NB4 (cell line): ENCODE data around the gene ADGRB3.

Source experiments
- MYC ChIP-seq: IDR thresholded peaks from 2 replicates; pipeline ENCODE4 v1.6.1; 2011; ENCODE audit warnings: low read depth, low read length
- POLR2A ChIP-seq: IDR thresholded peaks from 2 replicates; pipeline ENCODE4 v1.6.1; 2011; ENCODE audit warnings: mild to moderate bottlenecking; ENCODE audit not compliant: insufficient read length; ENCODE audit errors: extremely low read depth
- TF ChIP-seq, protein P1 (sequence below): IDR thresholded peaks from one replicate; pipeline ENCODE4 v1.5.1; 2012; ENCODE audit warnings: low read depth, low read length
- TF ChIP-seq, protein P2 (sequence below): IDR thresholded peaks from 2 replicates; pipeline ENCODE4 v1.6.1; 2011; ENCODE audit warnings: low read depth, low read length

DNA sequence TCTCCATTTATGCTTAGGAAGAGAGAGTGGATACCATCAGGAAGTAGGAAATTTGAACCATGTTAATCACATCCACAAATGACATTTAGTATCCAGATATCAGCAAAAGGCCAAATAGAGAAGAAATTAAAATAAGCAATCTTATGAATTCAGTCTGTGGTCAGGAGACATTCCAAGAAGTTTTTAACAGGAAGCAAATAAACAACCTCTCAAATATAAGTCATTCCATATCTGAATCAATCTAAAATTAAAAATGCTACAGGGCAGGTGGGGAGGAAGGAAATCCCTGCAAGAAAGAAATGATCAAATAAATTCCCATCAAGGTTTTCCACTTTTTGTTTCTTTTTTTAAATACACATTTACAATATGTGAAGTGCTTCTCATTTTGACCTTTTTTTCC is 641.1 kb downstream of the ADGRB3 start:
- TF ChIP-seq, protein P1, sequence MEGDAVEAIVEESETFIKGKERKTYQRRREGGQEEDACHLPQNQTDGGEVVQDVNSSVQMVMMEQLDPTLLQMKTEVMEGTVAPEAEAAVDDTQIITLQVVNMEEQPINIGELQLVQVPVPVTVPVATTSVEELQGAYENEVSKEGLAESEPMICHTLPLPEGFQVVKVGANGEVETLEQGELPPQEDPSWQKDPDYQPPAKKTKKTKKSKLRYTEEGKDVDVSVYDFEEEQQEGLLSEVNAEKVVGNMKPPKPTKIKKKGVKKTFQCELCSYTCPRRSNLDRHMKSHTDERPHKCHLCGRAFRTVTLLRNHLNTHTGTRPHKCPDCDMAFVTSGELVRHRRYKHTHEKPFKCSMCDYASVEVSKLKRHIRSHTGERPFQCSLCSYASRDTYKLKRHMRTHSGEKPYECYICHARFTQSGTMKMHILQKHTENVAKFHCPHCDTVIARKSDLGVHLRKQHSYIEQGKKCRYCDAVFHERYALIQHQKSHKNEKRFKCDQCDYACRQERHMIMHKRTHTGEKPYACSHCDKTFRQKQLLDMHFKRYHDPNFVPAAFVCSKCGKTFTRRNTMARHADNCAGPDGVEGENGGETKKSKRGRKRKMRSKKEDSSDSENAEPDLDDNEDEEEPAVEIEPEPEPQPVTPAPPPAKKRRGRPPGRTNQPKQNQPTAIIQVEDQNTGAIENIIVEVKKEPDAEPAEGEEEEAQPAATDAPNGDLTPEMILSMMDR, result no peak
- TF ChIP-seq POLR2A, result no peak
- TF ChIP-seq MYC, result no peak
- TF ChIP-seq, protein P2, sequence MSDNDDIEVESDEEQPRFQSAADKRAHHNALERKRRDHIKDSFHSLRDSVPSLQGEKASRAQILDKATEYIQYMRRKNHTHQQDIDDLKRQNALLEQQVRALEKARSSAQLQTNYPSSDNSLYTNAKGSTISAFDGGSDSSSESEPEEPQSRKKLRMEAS, result no peak
